ENCODE results near the gene SORCS1. TPM values are rescaled to one million over a fixed set of nuclear protein-coding genes. Genes with fewer than 3 reads are reported as not detected.

Gene SORCS1
- total RNA-seq, 1 experiment from 2014 or later: not detected

GRCh38 chr10:106555599-106555998 lies 608.9 kb downstream of the SORCS1 start:
- ATAC-seq (no peak), DNase-seq (ENCODE audit: low read depth, low spot score) (no peak)
- H2AFZ ChIP-seq (ENCODE audit: low read depth, low read length, poor library complexity, severe bottlenecking): no peak overlapping the region
- intact Hi-C loops (cut with micrococcal nuclease): no loop called here
- no TSS peak for BruUV-seq (replicated peaks)
- CTCF ChIA-PET: no interaction called here
- H3K27ac ChIP-seq (ENCODE audit: low read depth, low read length): no peak overlapping the region
- H3K9me2 ChIP-seq (ENCODE audit: insufficient read depth): no peaks in the 10 kb centered on the region
- no peaks in the 10 kb centered on the region for H3K27me3 ChIP-seq (ENCODE audit: insufficient read depth, low read length)
- H3K4me3 ChIP-seq (replicated peaks in 1 of 2; ENCODE audit: low read depth in 1 of 2, low read length in 2 of 2): no peak overlapping the region
- no peak overlapping the region for H3K4me2 ChIP-seq (ENCODE audit: low read length)
- H3K36me3 ChIP-seq (ENCODE audit: control insufficient read depth in 1 of 2, insufficient read depth in 2 of 2, low read length in 2 of 2): no peaks in the 10 kb centered on the region
- H4K20me1 ChIP-seq (ENCODE audit: insufficient read depth): no peaks in the 10 kb centered on the region
- RAD21 ChIA-PET (ENCODE audit: low non-redundant PET in 1 of 2, low total read pairs in 2 of 2, uncharacterized antibody in 2 of 2, unreplicated experiment in 2 of 2): no interaction called here
- no peaks in the 10 kb centered on the region for H3K79me2 ChIP-seq (ENCODE audit: insufficient read depth, low read length)
- H3K9ac ChIP-seq (ENCODE audit: low read length): no peak overlapping the region
- POLR2A ChIA-PET: no interaction called here
- no peak for TF ChIP-seq ELF1 (IDR thresholded peaks at IDR 0.05; ENCODE audit: borderline replicate concordance, low read depth)
- no peak for TF ChIP-seq JUND (IDR thresholded peaks at IDR 0.05)
- TF ChIP-seq, protein P1, sequence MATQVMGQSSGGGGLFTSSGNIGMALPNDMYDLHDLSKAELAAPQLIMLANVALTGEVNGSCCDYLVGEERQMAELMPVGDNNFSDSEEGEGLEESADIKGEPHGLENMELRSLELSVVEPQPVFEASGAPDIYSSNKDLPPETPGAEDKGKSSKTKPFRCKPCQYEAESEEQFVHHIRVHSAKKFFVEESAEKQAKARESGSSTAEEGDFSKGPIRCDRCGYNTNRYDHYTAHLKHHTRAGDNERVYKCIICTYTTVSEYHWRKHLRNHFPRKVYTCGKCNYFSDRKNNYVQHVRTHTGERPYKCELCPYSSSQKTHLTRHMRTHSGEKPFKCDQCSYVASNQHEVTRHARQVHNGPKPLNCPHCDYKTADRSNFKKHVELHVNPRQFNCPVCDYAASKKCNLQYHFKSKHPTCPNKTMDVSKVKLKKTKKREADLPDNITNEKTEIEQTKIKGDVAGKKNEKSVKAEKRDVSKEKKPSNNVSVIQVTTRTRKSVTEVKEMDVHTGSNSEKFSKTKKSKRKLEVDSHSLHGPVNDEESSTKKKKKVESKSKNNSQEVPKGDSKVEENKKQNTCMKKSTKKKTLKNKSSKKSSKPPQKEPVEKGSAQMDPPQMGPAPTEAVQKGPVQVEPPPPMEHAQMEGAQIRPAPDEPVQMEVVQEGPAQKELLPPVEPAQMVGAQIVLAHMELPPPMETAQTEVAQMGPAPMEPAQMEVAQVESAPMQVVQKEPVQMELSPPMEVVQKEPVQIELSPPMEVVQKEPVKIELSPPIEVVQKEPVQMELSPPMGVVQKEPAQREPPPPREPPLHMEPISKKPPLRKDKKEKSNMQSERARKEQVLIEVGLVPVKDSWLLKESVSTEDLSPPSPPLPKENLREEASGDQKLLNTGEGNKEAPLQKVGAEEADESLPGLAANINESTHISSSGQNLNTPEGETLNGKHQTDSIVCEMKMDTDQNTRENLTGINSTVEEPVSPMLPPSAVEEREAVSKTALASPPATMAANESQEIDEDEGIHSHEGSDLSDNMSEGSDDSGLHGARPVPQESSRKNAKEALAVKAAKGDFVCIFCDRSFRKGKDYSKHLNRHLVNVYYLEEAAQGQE (IDR thresholded peaks at IDR 0.05; ENCODE audit: low read depth): no peak
- no peak for TF ChIP-seq ATF3 (IDR thresholded peaks at IDR 0.05)
- no peak for TF ChIP-seq ZFX (IDR thresholded peaks at IDR 0.05)
- TF ChIP-seq, protein P2, sequence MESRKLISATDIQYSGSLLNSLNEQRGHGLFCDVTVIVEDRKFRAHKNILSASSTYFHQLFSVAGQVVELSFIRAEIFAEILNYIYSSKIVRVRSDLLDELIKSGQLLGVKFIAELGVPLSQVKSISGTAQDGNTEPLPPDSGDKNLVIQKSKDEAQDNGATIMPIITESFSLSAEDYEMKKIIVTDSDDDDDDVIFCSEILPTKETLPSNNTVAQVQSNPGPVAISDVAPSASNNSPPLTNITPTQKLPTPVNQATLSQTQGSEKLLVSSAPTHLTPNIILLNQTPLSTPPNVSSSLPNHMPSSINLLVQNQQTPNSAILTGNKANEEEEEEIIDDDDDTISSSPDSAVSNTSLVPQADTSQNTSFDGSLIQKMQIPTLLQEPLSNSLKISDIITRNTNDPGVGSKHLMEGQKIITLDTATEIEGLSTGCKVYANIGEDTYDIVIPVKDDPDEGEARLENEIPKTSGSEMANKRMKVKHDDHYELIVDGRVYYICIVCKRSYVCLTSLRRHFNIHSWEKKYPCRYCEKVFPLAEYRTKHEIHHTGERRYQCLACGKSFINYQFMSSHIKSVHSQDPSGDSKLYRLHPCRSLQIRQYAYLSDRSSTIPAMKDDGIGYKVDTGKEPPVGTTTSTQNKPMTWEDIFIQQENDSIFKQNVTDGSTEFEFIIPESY (IDR thresholded peaks at IDR 0.05; ENCODE audit: extremely low read depth, insufficient replicate concordance, low read length): no peak
- TF ChIP-seq SRF (IDR thresholded peaks at IDR 0.05; ENCODE audit: low read depth): no peak
- TF ChIP-seq, protein P3, sequence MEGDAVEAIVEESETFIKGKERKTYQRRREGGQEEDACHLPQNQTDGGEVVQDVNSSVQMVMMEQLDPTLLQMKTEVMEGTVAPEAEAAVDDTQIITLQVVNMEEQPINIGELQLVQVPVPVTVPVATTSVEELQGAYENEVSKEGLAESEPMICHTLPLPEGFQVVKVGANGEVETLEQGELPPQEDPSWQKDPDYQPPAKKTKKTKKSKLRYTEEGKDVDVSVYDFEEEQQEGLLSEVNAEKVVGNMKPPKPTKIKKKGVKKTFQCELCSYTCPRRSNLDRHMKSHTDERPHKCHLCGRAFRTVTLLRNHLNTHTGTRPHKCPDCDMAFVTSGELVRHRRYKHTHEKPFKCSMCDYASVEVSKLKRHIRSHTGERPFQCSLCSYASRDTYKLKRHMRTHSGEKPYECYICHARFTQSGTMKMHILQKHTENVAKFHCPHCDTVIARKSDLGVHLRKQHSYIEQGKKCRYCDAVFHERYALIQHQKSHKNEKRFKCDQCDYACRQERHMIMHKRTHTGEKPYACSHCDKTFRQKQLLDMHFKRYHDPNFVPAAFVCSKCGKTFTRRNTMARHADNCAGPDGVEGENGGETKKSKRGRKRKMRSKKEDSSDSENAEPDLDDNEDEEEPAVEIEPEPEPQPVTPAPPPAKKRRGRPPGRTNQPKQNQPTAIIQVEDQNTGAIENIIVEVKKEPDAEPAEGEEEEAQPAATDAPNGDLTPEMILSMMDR (IDR thresholded peaks at IDR 0.05 in 2 of 3, conservative IDR thresholded peaks at IDR 0.05 in 1 of 3; ENCODE audit: borderline replicate concordance in 1 of 3, insufficient read depth in 1 of 3, low read depth in 2 of 3, low read length in 2 of 3): no peak
- no peak for TF ChIP-seq YY1 (IDR thresholded peaks at IDR 0.05; ENCODE audit: extremely low read depth, insufficient replicate concordance, low read depth, low read length)
- no peak for TF ChIP-seq FOSL1 (IDR thresholded peaks at IDR 0.05; ENCODE audit: low read depth)
- TF ChIP-seq EZH2phosphoT487 (IDR thresholded peaks at IDR 0.05; ENCODE audit: borderline replicate concordance): no peak
- no peak for TF ChIP-seq RAD21 (IDR thresholded peaks at IDR 0.05; ENCODE audit: low read depth)
- no peak for TF ChIP-seq POLR2AphosphoS5 (IDR thresholded peaks at IDR 0.05; ENCODE audit: low read depth, low read length)
- no peak for TF ChIP-seq EZH2 (IDR thresholded peaks at IDR 0.05)
- no peak for TF ChIP-seq SP1 (IDR thresholded peaks at IDR 0.05; ENCODE audit: low read depth)
- no peak for TF ChIP-seq CEBPB (IDR thresholded peaks at IDR 0.05; ENCODE audit: low read depth)
- TF ChIP-seq, protein P4, sequence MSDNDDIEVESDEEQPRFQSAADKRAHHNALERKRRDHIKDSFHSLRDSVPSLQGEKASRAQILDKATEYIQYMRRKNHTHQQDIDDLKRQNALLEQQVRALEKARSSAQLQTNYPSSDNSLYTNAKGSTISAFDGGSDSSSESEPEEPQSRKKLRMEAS (IDR thresholded peaks at IDR 0.05): no peak
- TF ChIP-seq TCF7L2 (IDR thresholded peaks at IDR 0.05; ENCODE audit: borderline replicate concordance, extremely low read depth, insufficient read depth, insufficient read length): no peak
- no peak for TF ChIP-seq SIN3A (IDR thresholded peaks at IDR 0.05; ENCODE audit: low read depth)
- H3K9me3 ChIP-seq (ENCODE audit: control insufficient read depth in 1 of 2, insufficient read depth in 1 of 2, low read depth in 1 of 2, low read length in 2 of 2): peaks cover 19 to 34% of the 10 kb centered on the region in 2 experiments; a peak in 2 of 4 replicates
- H3K4me1 ChIP-seq (ENCODE audit: control insufficient read depth in 1 of 2, insufficient read depth in 2 of 2, low read length in 2 of 2): no peaks in the 10 kb centered on the region

All from HCT116 (cell line).